GM12875 (cell line): ENCODE measurements around the gene ATP8A2.

Source experiments
- H3K4me3 ChIP-seq: one replicate; pipeline ENCODE4 v1.5.1; 2011; ENCODE audit warnings: low read depth, low read length, control low read depth
- TF ChIP-seq, protein P1 (sequence below): IDR thresholded peaks from 2 replicates; pipeline ENCODE4 v1.5.1; 2011; ENCODE audit warnings: low read depth, mild to moderate bottlenecking, control low read depth, inconsistent platforms, low read length, moderate library complexity, borderline replicate concordance; ENCODE audit not compliant: insufficient read depth

The ATP8A2 gene

DNA sequence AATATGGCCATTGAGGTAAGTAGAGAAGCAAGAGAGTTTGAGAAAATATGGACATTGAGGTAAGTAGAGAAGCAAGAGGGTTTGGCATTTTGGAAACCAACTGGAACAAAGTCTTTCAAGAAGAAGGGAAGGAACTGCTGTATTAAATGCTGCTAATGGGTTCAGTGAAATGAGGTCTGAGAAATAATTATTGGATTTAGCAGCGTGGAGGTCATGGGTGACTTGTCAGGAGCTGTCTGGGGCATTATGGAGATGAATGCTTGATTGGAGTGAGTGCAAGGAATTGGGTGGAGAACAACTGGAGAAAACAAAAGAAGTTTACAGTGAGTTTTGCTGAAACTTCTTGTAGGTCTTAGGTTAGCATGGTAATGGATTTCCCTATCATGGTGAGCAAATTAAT is 232.3 kb downstream of the ATP8A2 start:
- TF ChIP-seq, protein P1, sequence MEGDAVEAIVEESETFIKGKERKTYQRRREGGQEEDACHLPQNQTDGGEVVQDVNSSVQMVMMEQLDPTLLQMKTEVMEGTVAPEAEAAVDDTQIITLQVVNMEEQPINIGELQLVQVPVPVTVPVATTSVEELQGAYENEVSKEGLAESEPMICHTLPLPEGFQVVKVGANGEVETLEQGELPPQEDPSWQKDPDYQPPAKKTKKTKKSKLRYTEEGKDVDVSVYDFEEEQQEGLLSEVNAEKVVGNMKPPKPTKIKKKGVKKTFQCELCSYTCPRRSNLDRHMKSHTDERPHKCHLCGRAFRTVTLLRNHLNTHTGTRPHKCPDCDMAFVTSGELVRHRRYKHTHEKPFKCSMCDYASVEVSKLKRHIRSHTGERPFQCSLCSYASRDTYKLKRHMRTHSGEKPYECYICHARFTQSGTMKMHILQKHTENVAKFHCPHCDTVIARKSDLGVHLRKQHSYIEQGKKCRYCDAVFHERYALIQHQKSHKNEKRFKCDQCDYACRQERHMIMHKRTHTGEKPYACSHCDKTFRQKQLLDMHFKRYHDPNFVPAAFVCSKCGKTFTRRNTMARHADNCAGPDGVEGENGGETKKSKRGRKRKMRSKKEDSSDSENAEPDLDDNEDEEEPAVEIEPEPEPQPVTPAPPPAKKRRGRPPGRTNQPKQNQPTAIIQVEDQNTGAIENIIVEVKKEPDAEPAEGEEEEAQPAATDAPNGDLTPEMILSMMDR = no peak
- H3K4me3 ChIP-seq = no peak overlapping the region

DNA sequence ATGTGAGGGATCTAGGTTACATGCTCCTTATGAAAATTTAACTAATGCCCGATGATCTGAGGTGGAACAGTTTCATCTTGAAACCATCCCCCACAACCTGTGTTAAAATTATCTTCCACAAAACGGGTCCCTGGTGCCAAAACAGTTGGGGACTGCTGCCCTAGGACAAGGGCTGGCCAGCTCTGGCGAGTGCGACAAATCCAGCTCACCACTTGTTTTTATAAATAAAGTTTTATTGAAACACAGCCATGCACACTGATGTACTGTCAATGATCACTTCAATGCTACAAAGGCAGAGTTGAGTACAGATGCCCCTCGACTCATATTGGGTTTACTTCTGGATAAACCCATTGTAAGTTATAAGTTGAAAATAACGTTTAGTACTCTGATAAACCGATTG is 235.3 kb downstream of the ATP8A2 start:
- TF ChIP-seq, protein P1 = no peak
- no peak overlapping the region for H3K4me3 ChIP-seq

DNA sequence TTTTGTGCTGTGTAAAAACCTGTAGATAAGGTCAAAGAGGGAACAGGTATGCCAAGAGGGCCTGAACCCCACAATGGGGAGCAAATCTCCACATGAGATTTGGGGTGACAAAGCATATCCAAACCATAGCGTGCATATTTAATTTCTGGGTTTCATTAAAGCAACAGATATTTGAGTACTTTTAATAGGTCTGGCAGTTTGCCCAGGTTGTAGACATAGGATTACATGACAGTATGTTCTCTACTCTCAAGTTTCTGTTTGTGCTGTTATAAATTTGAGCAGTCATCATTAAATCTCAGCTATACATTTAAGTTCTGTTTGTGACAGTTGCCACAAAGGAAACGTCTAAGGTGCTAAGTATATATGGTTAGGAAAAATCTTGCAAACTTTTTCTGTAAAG is 236.4 kb downstream of the ATP8A2 start:
- no peak overlapping the region for H3K4me3 ChIP-seq
- TF ChIP-seq, protein P1 = no peak

DNA sequence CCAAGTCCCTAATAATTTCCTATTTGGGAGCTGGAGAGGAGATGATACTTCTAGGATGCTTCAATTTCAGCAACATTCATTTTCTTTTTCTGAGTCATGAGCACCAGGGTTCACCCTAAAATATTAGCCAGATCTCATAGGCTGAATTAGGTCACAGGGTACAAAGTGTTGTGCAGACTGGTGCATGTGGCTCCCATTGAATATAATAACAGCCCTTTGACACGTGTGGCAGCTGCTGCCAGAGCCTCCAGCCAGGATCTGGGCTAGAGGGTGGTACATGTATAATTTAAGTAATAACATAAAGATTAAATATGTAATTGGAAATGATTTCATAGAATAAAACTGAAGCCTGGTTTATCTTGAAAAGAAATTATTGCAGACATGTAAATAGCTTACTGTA is 244.9 kb downstream of the ATP8A2 start:
- no peak overlapping the region for H3K4me3 ChIP-seq
- TF ChIP-seq, protein P1 = no peak

DNA sequence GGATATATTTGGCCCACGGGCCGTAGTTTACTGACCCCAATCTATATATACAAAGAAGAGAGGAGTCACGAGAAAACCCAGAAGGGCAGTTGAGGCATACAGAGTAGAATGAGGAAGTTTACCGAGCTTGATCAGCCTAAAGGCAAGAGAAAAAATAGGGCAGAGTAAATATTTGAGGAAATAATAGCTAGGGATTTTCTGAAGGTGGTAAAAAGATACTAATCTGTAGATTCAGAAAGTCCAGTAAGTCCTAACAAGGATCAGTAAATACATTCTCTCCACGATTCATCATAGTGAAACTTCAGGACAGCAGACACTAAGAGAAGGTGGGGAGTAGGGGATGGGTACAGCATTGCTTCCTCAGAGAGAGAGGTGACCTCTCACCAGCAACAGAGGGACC is 248.1 kb downstream of the ATP8A2 start:
- TF ChIP-seq, protein P1 = no peak
- no peak overlapping the region for H3K4me3 ChIP-seq

DNA sequence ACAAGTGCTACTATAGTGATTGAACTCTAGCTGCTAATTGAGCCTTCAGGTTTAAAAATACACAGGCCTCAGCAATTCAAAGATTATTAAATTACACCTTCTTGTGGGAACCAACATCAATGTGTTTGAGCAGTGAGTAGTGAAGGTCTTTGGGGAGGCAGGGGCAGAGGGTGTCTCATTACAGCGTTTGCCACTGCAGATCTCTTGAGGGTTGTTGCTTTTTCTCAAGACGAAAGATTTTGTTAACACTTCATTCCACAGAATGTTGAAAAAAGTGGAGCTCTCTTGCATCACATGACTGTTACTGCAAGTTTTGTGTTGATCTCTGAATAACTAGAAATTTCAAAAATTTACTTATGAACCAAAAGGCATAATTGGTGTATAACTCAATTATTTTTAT is 253.6 kb downstream of the ATP8A2 start:
- no peak overlapping the region for H3K4me3 ChIP-seq
- TF ChIP-seq, protein P1 = no peak

DNA sequence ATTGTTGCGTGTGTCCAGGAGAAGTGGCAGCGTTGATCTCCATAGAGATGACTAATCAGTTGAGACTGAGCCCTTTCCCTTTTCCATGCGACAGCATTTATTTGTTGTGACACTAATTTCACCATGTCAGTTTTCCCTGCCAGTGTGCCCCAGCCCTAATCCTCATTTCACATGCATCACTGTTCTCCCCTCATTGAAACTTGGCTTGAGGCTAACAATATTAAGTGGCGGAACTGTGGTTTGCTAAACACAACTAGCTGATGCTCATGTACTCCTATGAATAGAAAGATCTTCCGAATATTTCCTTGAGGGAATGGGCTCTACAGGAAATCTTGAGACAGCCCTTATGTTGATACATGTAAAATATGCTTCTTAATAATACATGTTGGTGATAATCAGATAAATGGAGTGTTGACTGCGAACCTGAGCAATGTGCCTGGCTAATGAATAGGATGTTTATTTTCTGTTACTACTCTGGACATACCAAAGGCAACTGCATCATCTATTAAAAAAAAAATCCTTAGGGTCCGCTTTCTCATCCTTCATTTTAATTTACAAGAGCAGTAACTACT is 258.6 kb downstream of the ATP8A2 start:
- TF ChIP-seq, protein P1 = no peak

More for the DNA sequence above, 258.6 kb downstream of the ATP8A2 start:
- H3K4me3 ChIP-seq = no peak overlapping the region
